Measurements from ENCODE around the gene PRKD2.
"Not testable (repeated sequence)": the region's sequence is repeated elsewhere in the genome, so short reads cannot be mapped to it uniquely, and the experiment has no call there.

PRKD2 gene

DNA sequence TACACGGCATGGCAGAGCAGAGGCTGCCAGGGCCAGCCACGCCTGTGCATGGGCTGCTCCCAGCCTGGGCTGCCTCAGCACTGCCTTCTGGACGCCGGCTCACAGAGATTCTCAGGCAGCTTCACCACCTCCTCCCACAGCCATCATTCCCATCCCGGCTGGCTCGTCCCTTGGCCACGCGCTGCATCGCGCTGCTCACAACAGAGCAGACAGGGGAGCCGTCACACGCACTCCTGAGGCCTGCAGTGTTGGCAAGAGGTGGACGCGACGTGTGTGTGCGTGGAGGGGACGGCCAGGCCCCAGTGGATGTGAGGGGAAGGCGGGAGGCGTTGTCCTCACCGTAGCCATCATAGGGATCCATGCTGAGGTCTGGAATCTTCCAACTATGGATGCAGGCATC lies 7.6 kb upstream of the PRKD2 start:
- no peak for DNase-seq (ENCODE audit: low read depth)

DNA sequence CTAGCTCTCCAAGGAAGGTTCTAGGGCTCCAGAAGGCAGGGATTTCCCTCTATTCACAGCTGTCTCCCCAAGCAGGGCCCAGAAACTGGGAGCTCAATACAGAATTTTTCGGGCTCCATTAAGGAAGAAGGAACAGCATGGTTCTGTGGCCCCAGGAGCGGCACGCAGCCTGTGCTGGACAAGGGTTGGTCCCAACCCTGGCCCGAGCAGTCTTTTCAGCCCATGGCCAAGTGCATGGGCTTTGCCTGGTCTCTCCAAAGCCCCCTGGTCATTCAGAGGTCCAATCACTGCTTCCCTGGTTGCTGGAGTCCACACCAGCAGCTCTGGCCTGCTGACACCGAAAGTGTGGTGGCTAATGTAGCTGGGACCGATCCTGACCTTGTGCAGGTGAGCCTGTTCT lies 6.6 kb upstream of the PRKD2 start:
- DNase-seq (ENCODE audit: low read depth), result no peak

DNA sequence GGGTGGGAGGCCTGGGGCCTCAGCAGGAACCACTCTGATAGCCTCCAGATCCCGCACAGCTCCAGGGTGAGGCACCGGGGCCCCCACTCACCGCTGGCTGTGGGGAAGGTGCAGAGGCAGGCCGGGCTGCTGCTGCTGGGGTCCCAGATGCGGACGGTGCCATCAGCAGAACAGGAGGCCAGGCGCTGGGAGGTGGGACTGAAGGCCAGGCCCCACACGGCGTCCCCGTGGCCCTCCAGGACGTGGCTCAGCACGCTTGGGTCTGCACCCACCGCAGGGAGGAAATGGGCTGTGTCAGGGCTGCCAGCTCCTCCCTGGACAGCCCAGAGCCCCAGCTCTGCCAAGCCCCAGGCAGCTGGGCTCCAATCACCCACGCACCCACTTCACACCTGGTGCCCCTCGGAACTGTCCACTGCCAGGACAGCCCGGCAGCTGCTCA lies 6.1 kb upstream of the PRKD2 start:
- no peak for DNase-seq (ENCODE audit: low read depth)

DNA sequence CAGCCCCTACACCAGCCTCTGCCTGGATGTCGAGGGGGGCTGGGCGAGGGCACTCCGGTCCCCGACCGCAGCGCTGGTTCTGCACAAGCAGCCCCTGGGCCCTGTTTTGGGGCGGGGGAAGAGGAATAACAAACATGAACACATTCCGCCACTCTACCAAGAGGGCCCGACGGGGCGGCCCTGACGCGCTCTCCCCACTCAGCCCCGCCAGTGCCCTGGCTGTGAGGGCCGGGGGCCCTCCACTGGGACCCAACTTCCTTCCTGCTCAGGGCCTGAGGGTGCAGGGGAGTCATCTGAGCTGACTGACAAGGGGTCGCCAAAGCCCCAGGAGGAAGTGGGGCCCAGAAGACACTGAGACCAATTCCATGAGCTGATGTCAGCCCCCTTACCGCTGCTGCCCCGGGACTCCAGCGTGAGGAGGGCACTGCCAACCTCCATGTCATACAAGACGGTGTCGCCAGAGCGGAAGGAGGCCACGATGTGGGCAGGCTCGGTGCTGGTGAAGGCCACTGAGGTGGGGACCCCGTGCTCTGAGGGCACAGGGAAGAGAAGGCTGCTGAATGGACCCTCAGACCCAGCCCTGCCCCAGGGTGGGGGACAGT lies 5.6 kb upstream of the PRKD2 start:
- no peak for DNase-seq (ENCODE audit: low read depth)

GRCh38 chr19:46722004-46722380 lies 5.1 kb upstream of the PRKD2 start:
- DNase-seq (ENCODE audit: low read depth), result no peak

GRCh38 chr19:46721269-46722003 lies 4.5 kb upstream of the PRKD2 start:
- DNase-seq (ENCODE audit: low read depth), result no peak

GRCh38 chr19:46720503-46721239 lies 3.8 kb upstream of the PRKD2 start:
- DNase-seq (ENCODE audit: low read depth), result no peak

DNA sequence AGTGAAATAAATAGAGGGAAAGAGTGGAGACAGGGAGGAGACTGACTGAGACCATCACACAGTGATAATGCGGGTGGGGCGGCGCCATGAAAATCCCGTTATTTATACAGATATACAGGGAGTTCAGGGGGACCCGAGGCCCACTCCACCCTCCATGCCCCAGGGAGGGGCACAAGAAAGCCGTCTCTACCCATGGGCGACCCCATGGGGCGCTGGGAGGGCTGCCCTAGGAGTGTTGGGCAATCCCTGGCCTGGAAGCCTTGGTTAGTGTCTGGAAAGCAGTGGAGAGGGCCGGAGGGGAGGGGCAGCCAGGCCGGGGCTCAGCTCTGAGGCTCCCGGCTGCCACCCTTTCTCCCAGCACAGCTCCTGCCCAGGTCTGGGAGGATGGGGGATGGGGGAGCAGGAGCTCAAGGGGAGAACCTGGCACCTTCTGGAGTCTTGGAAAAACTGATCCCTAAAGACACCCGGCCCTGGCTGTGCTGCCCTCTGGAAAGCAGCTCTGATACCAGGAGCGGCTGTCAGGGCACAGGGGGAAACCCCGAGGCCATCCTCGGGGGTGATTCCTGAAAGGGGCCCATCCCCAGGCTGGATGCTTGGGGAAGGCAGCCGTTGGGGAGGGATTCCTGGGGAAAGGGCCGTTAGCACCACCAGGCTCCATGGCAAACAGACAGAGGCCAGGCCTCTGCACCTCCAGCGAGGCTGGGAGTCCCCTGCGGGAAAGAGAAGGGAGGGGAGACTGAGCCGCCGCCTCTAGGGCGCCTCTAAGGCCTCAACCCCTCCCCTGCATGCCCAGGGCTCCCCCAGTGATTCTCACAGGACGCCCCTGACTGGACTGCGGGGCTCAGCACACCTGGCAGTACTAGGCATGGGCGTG lies 3.0 kb upstream of the PRKD2 start:
- no peak for DNase-seq (ENCODE audit: low read depth)

- no peak for DNase-seq (ENCODE audit: low read depth)
Observed at GRCh38 chr19:46718934-46719622, 2.2 kb upstream of the PRKD2 start.

DNA sequence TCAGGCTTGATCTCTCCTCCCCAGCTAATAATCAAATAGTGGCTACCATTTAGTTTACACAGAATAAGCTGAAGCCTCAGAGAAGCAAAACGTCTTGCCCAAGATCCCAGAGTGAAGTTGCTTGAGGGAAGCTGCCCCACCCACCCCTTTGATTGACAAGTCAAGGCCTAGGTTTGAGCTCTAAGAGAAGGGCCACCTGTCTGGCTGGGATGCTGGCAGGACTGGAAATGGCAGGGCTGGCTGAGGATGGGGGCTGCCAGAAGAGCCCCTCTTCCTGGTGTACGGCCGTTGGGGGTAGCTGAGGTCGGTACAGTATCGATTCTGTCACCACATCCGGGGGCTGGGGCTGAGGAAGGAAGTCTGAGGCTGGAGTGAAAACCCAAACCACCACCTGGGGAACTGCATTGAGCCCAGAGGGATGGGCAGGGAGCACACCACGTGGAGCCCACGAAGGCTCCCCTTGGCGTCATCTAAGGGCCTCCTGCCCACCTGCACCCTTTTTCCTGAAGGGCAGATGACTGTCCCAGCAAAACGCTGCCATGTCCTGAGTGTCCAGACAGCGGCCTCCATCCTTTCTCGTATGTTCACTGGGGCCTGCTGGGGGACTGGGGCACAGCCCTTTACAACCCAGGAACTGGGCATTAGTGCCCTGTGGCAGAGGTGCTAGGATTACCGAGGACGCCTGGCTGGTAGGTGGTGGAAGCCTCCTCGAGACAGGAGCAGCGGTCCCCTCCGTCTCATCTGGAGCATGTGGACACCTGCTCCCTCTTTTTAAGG lies 1.4 kb upstream of the PRKD2 start:
- DNase-seq (ENCODE audit: low read depth), result no peak

- no peak for DNase-seq (ENCODE audit: low read depth)
Observed at GRCh38 chr19:46717716-46718143, 816 bp upstream of the PRKD2 start.

GRCh38 chr19:46716672-46717033 lies 261 bp downstream of the PRKD2 start:
- DNase-seq (ENCODE audit: low read depth), result no peak

GRCh38 chr19:46715975-46716671 lies 791 bp downstream of the PRKD2 start:
- no peak for DNase-seq (ENCODE audit: low read depth)

- no peak for DNase-seq (ENCODE audit: low read depth)
Observed at GRCh38 chr19:46715620-46715974, 1.3 kb downstream of the PRKD2 start.

GRCh38 chr19:46714444-46715106 lies 2.3 kb downstream of the PRKD2 start:
- no peak for DNase-seq (ENCODE audit: low read depth)

DNA sequence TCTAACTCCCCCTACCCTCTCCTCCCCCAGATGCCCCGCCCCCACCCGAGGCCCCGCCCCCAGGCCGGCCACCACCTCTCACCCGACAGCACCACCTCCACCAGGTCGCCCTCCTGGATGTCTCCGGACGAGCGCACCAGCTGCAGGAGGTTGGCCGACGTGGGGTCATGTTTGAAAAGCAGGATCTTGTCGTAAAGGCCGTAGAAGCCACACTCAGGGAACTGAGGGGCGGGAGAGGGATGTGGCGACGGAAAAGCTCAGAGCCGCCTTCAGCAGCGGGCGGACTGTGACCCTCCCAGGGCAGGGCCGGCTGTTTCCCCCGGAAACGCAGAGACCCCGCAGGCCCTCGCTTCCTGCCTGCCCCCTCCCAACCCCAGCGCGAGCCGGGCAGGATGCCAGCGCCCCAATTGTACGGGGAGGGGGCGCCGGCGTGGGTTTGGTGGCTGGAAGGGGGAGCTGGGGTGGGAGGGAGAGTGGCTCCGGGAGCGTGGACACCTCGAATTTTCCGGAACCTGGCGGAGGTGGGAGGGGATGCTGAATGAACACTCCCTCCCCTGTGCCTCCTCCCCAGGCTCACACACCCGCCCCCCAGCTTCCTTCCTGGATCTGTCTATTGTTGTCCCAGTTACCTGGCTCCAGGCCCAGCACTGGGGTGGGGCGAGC lies 3.0 kb downstream of the PRKD2 start:
- DNase-seq (ENCODE audit: low read depth), result peak; percentile 79

GRCh38 chr19:46712768-46713338 lies 4.1 kb downstream of the PRKD2 start:
- not testable (repeated sequence) for DNase-seq (ENCODE audit: low read depth)

GRCh38 chr19:46710687-46711086 lies 6.2 kb downstream of the PRKD2 start:
- DNase-seq (ENCODE audit: low read depth), result no peak

Data from fibroblast of gingiva (primary cell).